Daoy (cell line): Measurements from ENCODE around the gene DHRS13. TPM values are rescaled to one million over a fixed set of nuclear protein-coding genes. Genes with fewer than 3 reads are reported as not detected.

ENCODE experiments used
- DNase-seq: peaks from one replicate; pipeline ENCODE4 v3.0.0-alpha.2; 2015; ENCODE audit warnings: low read depth
- total RNA-seq: library from RNA; depleted of rRNA; stranded (reverse); fragments of >200 nt; shearing (Covaris generic); gene quantifications from 2 replicates; pipeline ENCODE4 v1.2.3, GENCODE V29; 2014; rRNA removed

DHRS13 gene
- total RNA-seq, 1 experiment from 2014 or later = 10.9 TPM

- DNase-seq = no peak
Observed at GRCh38 chr17:28858801-28859355, 44.0 kb downstream of the DHRS13 start.

DNA sequence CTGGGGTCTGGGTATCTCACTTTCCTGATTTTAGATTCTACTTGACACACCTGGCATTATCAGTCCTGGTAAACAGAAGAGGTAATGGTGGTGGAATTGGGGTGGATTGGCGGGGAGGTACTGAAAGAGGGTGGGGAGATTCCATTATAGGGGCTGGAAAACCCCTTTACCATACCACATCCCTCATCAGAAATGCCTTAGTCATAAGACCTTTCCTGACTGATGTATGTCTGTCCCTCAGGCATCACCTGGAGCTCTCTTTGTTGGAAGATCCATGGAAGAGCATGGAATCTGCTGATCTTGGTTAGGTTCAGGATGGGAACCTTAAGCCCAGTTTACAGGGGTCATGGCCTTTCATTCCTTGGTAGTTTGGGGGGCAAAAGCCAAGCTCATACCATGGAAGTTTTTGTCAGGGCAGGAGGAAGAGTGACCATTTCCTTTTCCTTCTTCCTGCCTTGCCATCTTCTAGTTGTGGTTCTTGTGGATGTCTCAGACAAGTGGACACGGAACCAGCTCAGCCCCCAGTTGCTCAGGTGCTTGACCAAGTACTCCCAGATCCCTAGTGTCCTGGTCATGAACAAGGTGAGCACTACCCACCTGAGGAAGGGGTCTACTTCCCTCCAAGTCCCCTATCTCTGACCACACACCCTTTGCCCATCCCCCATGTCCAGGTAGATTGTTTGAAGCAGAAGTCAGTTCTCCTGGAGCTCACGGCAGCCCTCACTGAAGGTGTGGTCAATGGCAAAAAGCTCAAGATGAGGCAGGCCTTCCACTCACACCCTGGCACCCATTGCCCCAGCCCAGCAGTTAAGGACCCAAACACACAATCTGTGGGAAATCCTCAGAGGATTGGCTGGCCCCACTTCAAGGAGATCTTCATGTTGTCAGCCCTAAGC is 44.7 kb downstream of the DHRS13 start:
- DNase-seq = no peak

- no peak for DNase-seq
Observed at GRCh38 chr17:28856028-28856574, 46.8 kb downstream of the DHRS13 start.

DNA sequence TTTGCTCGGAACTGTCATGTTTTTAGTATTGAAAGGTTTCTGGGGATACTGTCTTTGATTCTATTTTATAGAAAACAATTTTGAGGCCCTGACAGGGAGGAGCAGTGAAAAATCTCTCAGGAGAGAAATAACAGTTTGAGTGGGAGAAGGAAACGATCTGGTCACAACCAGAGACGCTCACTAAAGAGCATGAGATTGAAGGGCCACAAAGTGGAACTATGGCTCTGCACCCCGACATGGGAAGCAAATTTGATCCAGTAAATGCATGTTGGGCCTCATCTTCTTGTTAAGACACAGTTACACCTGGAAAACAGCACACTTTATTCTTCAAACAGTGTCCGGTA is 47.6 kb downstream of the DHRS13 start:
- no peak for DNase-seq

DNA sequence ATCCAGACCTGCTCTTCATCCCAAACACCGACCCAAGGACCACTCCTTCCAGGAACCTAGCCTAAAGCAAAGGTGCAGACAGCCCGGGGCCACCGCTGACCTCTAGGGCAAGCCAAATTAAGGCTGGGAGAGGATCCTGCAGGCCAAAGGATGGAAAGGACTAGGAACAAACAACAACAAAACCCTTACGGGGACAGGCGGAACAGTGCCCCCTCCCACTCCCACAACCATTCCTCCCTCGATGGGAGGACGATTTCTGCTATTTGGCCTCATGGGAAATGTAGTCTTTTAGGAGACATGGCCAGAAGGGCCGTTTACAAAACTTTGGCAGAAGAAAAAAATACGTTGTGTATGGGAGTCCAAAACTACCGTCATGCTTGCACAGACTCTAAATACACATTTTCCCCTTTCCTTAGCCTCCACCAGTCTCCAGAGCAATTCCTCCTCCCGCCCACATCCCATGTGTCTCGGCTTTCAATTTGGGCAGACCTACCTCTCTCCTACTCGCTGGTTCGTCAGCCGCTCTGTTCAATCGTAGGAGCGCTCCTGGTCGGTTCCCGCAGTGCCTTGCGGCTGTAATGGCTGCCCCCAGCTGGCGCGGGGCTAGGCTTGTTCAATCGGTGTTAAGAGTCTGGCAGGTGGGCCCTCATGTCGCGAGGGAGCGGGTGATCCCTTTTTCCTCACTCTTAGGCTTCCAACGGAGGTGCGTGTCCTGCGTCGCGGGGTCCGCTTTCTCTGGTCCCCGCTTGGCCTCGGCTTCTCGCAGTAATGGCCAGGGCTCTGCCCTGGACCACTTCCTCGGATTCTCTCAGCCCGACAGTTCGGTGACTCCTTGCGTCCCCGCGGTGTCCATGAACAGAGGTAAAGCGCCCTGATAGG is 48.2 kb downstream of the DHRS13 start, which contains the start of gene ERAL1:
ERAL1 (plus strand) TSS at position 560 of the 879 bp plus-strand sequence; CDS start at position 579, 19 bp downstream.
- DNase-seq = peak; percentile 92

GRCh38 chr17:28853295-28853694 is 49.6 kb downstream of the DHRS13 start:
- no peak for DNase-seq

DNA sequence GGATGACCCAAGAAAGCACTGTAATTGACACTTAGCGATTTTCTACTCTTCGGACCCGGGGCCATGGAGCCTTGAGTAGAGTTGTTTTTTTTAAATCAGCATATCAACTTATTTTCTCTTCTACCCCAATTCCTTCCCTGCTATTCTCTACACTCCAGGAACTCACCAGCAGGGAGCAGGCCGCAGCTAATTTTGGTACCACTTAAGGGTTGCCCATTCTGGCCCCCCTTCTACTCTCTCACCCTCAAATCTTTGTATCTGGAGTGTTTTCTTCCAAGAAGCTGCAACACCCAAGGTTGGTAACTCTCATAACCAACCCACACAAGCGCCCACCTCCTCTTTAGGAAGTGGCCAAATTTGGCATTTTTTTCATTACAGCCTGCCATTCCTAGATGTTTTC is 53.6 kb downstream of the DHRS13 start:
- no peak for DNase-seq

- peak; percentile 42 for DNase-seq
Observed at GRCh38 chr17:28848667-28849066, 54.2 kb downstream of the DHRS13 start.

Other genes with a start within 250 kb of the DHRS13 start
- gene SDF2, start 241.2 kb downstream of the DHRS13 start, total RNA-seq = 67.6 and 68.2 TPM in 2 replicates
- gene SUPT6H, start 240.9 kb downstream of the DHRS13 start, total RNA-seq = 28.4 and 38.2 TPM in 2 replicates
- gene PROCA1, start 191.2 kb downstream of the DHRS13 start, total RNA-seq = 0.21 and 0.23 TPM in 2 replicates
- 243 and 290 TPM in 2 replicates for gene RAB34, start 185.2 kb downstream of the DHRS13 start, total RNA-seq
- 697 and 1,346 TPM in 2 replicates for gene RPL23A, start 183.1 kb downstream of the DHRS13 start, total RNA-seq
- 1.3 and 2.4 TPM in 2 replicates for gene TLCD1, start 176.8 kb downstream of the DHRS13 start, total RNA-seq
- 2.9 and 10.2 TPM in 2 replicates for gene NEK8, start 174.3 kb downstream of the DHRS13 start, total RNA-seq
- 20.4 and 23.7 TPM in 2 replicates for gene TRAF4, start 159.1 kb downstream of the DHRS13 start, total RNA-seq
- 2.3 and 3.1 TPM in 2 replicates for gene FAM222B, start 60.3 kb downstream of the DHRS13 start, total RNA-seq
- gene ERAL1, start 48.1 kb downstream of the DHRS13 start, total RNA-seq = 26.4 and 38.4 TPM in 2 replicates
- 18.5 and 24.9 TPM in 2 replicates for gene FLOT2, start 5.3 kb downstream of the DHRS13 start, total RNA-seq
- 18.0 and 29.1 TPM in 2 replicates for gene PHF12, start 48.4 kb upstream of the DHRS13 start, total RNA-seq
- not detected in 2 replicates for gene SEZ6, start 103.0 kb upstream of the DHRS13 start, total RNA-seq
- 0.34 TPM in 1 of 2 replicates, not detected in the other for gene PIPOX, start 140.1 kb upstream of the DHRS13 start, total RNA-seq